GM20431 (cell line): ENCODE data around the gene COL23A1.
"Not testable (repeated sequence)": the region's sequence is repeated elsewhere in the genome, so short reads cannot be mapped to it uniquely, and the experiment has no call there.

Source experiments
- in situ Hi-C: fragments of 300-500 bp; cut with MseI, MboI; formaldehyde crosslinking; loops from one replicate; pipeline ENCODE4 v1.15.0; 2020; ENCODE audit warnings: low sequenced_read_pairs; ENCODE audit not compliant: unreplicated experiment

The COL23A1 gene

GRCh38 chr5:178486878-178487512 lies 103.2 kb downstream of the COL23A1 start:
- in situ Hi-C loops = not testable (repeated sequence)

GRCh38 chr5:178486239-178486641 lies 104.0 kb downstream of the COL23A1 start:
- in situ Hi-C loops = no loop called here

- in situ Hi-C loops = no loop called here
These were observed 106.6 kb downstream of the COL23A1 start for GRCh38 chr5:178483620-178484019.

GRCh38 chr5:178479261-178479660 lies 110.9 kb downstream of the COL23A1 start:
- in situ Hi-C loops = no loop called here

- in situ Hi-C loops = no loop called here
These were observed 111.8 kb downstream of the COL23A1 start for GRCh38 chr5:178478370-178478769.

- in situ Hi-C loops = no loop called here
These were observed 112.4 kb downstream of the COL23A1 start for GRCh38 chr5:178477802-178478201.

GRCh38 chr5:178476972-178477754 lies 113.0 kb downstream of the COL23A1 start:
- in situ Hi-C loops = no loop called here

GRCh38 chr5:178476531-178476930 lies 113.7 kb downstream of the COL23A1 start:
- in situ Hi-C loops = no loop called here

- in situ Hi-C loops = no loop called here
These were observed 114.8 kb downstream of the COL23A1 start for GRCh38 chr5:178475422-178475821.

GRCh38 chr5:178474562-178475184 lies 115.5 kb downstream of the COL23A1 start:
- in situ Hi-C loops = no loop called here

- in situ Hi-C loops = no loop called here
These were observed 116.3 kb downstream of the COL23A1 start for GRCh38 chr5:178473854-178474253.

GRCh38 chr5:178472138-178472537 lies 118.1 kb downstream of the COL23A1 start:
- in situ Hi-C loops = no loop called here

GRCh38 chr5:178471711-178472110 lies 118.5 kb downstream of the COL23A1 start:
- in situ Hi-C loops = no loop called here

GRCh38 chr5:178470760-178471025 lies 119.5 kb downstream of the COL23A1 start:
- in situ Hi-C loops = no loop called here

GRCh38 chr5:178469975-178470759 lies 120.0 kb downstream of the COL23A1 start:
- in situ Hi-C loops = no loop called here

- in situ Hi-C loops = no loop called here
These were observed 120.9 kb downstream of the COL23A1 start for GRCh38 chr5:178469011-178469974.

- in situ Hi-C loops = no loop called here
These were observed 122.0 kb downstream of the COL23A1 start for GRCh38 chr5:178468196-178468685.

GRCh38 chr5:178467568-178468195 lies 122.5 kb downstream of the COL23A1 start:
- in situ Hi-C loops = no loop called here

- in situ Hi-C loops = no loop called here
These were observed 123.0 kb downstream of the COL23A1 start for GRCh38 chr5:178467205-178467567.
